D721Med (cell line): ENCODE data around the gene CYB561A3.

Experiments
- DNase-seq: peaks from one replicate; pipeline ENCODE4 v3.0.0; 2011; ENCODE audit warnings: low spot score; ENCODE audit not compliant: insufficient read length
- FAIRE-seq: peaks from 2 replicates; lab custom pipeline; 2011; peaks lifted over from hg19 to GRCh38; lab: Jason Lieb, UNC
- CTCF ChIP-seq: IDR thresholded peaks from 2 replicates; pipeline ENCODE4 v1.5.1; 2012; ENCODE audit warnings: mild to moderate bottlenecking, control low read depth; ENCODE audit not compliant: insufficient read depth; ENCODE audit errors: missing control alignments

Gene CYB561A3

GRCh38 chr11:61327669-61328071 is 34.0 kb downstream of the CYB561A3 start:
- TF ChIP-seq CTCF: no peak
- peak; percentile 53 for FAIRE-seq
- DNase-seq: no peak

GRCh38 chr11:61325649-61326414 is 35.9 kb downstream of the CYB561A3 start:
- TF ChIP-seq CTCF: no peak
- FAIRE-seq: no peak
- DNase-seq: no peak

GRCh38 chr11:61315260-61315659 is 46.4 kb downstream of the CYB561A3 start:
- TF ChIP-seq CTCF: no peak
- no peak for FAIRE-seq
- no peak for DNase-seq

DNA sequence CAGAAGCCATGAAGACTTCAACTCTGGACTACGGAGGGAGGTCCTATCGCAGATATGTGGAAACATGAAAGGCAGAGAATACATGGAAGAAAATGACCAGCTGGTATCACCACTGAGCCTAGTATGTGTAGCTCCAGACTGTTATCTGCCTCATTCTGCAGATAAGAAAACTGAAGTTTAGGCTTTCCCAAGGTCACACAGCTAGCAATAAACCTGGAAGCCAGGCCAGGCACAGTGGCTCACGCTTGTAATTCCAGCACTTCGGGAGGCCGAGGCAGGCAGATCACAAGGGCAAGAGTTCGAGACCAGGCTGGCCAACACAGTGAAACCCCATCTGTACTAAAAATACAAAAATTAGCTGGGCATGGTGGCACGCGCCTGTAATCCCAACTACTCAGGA is 50.9 kb downstream of the CYB561A3 start:
- TF ChIP-seq CTCF: no peak
- FAIRE-seq: no peak
- DNase-seq: no peak

- DNase-seq (no peak), FAIRE-seq (no peak)
- no peak for TF ChIP-seq CTCF
Measured at GRCh38 chr11:61309739-61310138, 51.9 kb downstream of the CYB561A3 start.

DNA sequence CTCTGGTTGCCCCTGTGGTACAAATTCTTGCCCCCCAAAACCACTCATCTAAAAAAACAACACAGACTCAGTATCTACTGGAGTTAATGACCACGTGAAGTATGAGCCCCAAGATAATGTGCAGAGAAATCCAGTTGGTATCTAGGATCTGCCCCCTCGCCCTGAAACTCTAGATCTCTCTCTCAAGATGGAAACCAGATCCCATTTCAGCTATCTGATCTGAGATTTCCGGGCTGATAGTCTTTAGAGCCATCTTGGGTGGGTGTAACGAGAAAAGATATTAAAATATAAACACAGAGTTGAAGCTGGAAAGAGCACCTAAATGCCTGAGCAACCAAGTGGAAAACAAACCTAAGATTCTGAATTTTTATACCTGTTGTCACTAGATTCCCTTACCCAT is 52.5 kb downstream of the CYB561A3 start:
- FAIRE-seq: no peak
- no peak for TF ChIP-seq CTCF
- DNase-seq: no peak

DNA sequence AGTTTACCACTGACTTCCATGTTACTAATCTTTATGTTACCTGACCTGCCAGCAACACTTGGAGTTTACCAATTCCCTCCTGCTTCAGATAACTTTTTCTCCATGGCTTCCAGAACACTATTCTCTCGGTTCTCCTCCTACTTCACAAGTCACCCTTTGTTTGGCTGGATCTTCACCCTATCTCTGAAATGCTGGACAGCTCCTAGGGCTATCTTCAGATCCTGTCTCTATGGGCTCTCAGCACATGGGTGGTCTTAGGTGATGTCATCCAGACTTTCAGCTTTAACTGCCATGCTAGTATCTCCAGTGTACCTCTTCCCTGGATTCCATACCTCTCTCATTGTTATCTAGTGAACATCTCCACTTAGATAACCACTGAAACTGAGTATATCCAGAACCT is 54.3 kb downstream of the CYB561A3 start:
- DNase-seq (no peak), FAIRE-seq (no peak)
- TF ChIP-seq CTCF: no peak
